Trophoblast cell (in vitro differentiated cells and primary cell): ENCODE measurements around the gene UTP25.

Experiments used
- DNase-seq, 2 donors: peaks; one replicate each; pipeline ENCODE4 v3.0.0-alpha.2; 2016
- H2AFZ ChIP-seq: 2 replicates; pipeline ENCODE4 v1.6.1; 2013; ENCODE audit warnings: low read length, moderate library complexity, mild to moderate bottlenecking; ENCODE audit not compliant: insufficient read depth, poor library complexity
- H2AK5ac ChIP-seq: 2 replicates; pipeline ENCODE4 v1.6.1; 2013; ENCODE audit warnings: mild to moderate bottlenecking, low read length
- H2BK120ac ChIP-seq: 2 replicates; pipeline ENCODE4 v1.6.1; 2013; ENCODE audit warnings: low read length, mild to moderate bottlenecking, moderate library complexity; ENCODE audit not compliant: insufficient read depth, poor library complexity
- H2BK12ac ChIP-seq: 2 replicates; pipeline ENCODE4 v1.6.1; 2013; ENCODE audit warnings: mild to moderate bottlenecking, low read length, moderate library complexity
- H2BK5ac ChIP-seq: 2 replicates; pipeline ENCODE4 v1.6.1; 2013; ENCODE audit warnings: low read length, low read depth, moderate library complexity, mild to moderate bottlenecking; ENCODE audit not compliant: poor library complexity
- H3K14ac ChIP-seq: 2 replicates; pipeline ENCODE4 v1.6.1; 2013; ENCODE audit warnings: mild to moderate bottlenecking, low read length
- H3K18ac ChIP-seq: 2 replicates; pipeline ENCODE4 v1.6.1; 2013; ENCODE audit warnings: mild to moderate bottlenecking, low read length
- H3K23ac ChIP-seq: 2 replicates; pipeline ENCODE4 v1.6.1; 2013; ENCODE audit warnings: low read length
- H3K27ac ChIP-seq: 2 replicates; pipeline ENCODE4 v1.5.1; 2013; ENCODE audit warnings: low read depth, mild to moderate bottlenecking, inconsistent platforms, low read length, moderate library complexity
- H3K27me3 ChIP-seq: 2 replicates; pipeline ENCODE4 v1.6.1; 2013; ENCODE audit warnings: inconsistent platforms, mild to moderate bottlenecking, low read length, moderate library complexity; ENCODE audit not compliant: insufficient read depth
- H3K36me3 ChIP-seq, 2 experiments: 1 replicate in 1 of 2; 2 replicates in 1 of 2; pipeline ENCODE4 v1.6.1; 2013; ENCODE audit warnings: low read length in 2 of 2, mild to moderate bottlenecking in 2 of 2, moderate library complexity in 1 of 2; ENCODE audit not compliant: insufficient read depth in 2 of 2, control insufficient read depth in 1 of 2
- H3K4ac ChIP-seq: 2 replicates; pipeline ENCODE4 v1.6.1; 2013; ENCODE audit warnings: low read depth, mild to moderate bottlenecking, low read length, moderate library complexity
- H3K4me1 ChIP-seq, 2 experiments: 1 replicate in 1 of 2; 2 replicates in 1 of 2; pipeline ENCODE4 v1.6.1; 2013; ENCODE audit warnings: low read length in 2 of 2, mild to moderate bottlenecking in 2 of 2, moderate library complexity in 1 of 2; ENCODE audit not compliant: insufficient read depth in 2 of 2, control insufficient read depth in 1 of 2
- H3K4me2 ChIP-seq: 2 replicates; pipeline ENCODE4 v1.6.1; 2013; ENCODE audit warnings: inconsistent platforms, mild to moderate bottlenecking, low read length, moderate library complexity
- H3K4me3 ChIP-seq: 2 replicates; pipeline ENCODE4 v1.5.1; 2013; ENCODE audit warnings: mild to moderate bottlenecking, low read depth, low read length, inconsistent platforms
- H3K79me1 ChIP-seq: one replicate; pipeline ENCODE4 v1.6.1; 2013; ENCODE audit warnings: low read length
- H3K79me2 ChIP-seq: 2 replicates; pipeline ENCODE4 v1.6.1; 2013; ENCODE audit warnings: low read length, mild to moderate bottlenecking; ENCODE audit not compliant: control insufficient read depth, insufficient read depth, poor library complexity
- H3K9ac ChIP-seq: 2 replicates; pipeline ENCODE4 v1.6.1; 2013; ENCODE audit warnings: mild to moderate bottlenecking, low read length
- H3K9me3 ChIP-seq: 2 replicates; pipeline ENCODE4 v1.6.1; 2013; ENCODE audit warnings: low read depth, mild to moderate bottlenecking, control low read depth, inconsistent platforms, low read length; ENCODE audit not compliant: insufficient read depth
- H4K12ac ChIP-seq: 2 replicates; pipeline ENCODE4 v1.6.1; 2013; ENCODE audit warnings: low read depth, mild to moderate bottlenecking, low read length, moderate library complexity
- H4K8ac ChIP-seq: 2 replicates; pipeline ENCODE4 v1.6.1; 2013; ENCODE audit warnings: low read depth, mild to moderate bottlenecking, low read length, moderate library complexity
- H4K91ac ChIP-seq: one replicate; pipeline ENCODE4 v1.6.1; 2013; ENCODE audit warnings: low read depth, mild to moderate bottlenecking, low read length, moderate library complexity
- WGBS: extraction: QIAGEN DNeasy Blood & Tissue Kit; methylation state at CpG from one replicate; pipeline ENCODE4 v1.1.7; 2013; ENCODE audit warnings: missing lambda C conversion rate; ENCODE audit not compliant: insufficient read length, insufficient coverage; ENCODE audit errors: extremely low coverage; 5-methylcytosine and 5-hydroxymethylcytosine counted together

The UTP25 gene

DNA sequence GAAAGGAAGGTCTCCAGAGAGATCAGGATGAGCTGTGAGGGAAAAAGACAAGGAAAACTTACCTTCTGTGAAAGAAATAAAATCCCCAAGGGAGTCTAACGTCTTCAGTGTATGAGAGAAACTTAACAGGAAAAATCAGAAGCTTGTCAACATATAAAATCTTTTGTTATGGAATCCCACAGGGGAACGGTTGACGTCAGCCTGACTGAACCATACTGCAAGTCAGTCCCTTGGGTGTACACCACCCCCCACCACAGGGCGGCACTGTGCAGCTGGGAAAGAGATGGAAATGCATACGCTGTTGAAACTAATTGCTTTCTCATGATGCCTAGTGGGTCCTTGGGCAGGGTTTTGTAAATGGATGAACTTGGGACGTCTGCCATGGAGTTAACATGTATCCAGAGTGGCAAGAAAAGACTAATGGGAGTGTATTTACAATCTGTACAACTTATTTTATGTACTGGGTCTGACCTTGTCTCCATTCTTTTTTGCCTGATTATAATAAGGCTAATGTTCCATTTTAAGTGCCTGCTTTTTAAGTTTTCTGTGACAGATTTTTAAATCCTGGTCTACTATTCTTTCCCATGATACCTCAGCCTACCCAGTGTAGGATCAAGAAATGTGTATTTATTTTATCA lies 22.7 kb downstream of the UTP25 start:
- H2AK5ac ChIP-seq: no peak overlapping the region
- H3K9me3 ChIP-seq: no peaks in the 10 kb centered on the region
- no peak overlapping the region for H2BK120ac ChIP-seq
- no peak overlapping the region for H3K4me2 ChIP-seq
- H3K9ac ChIP-seq: no peak overlapping the region
- no peak overlapping the region for H3K23ac ChIP-seq
- no CpG with 5 or more reads among the region's 6 CpGs for WGBS
- H2BK12ac ChIP-seq: no peak overlapping the region
- no peak overlapping the region for H3K4me3 ChIP-seq
- DNase-seq: peak; percentile 18 to 53
- no peak overlapping the region for H2AFZ ChIP-seq
- H3K27ac ChIP-seq: no peak overlapping the region
- no peak overlapping the region for H4K91ac ChIP-seq
- H3K4ac ChIP-seq: no peak overlapping the region
- no peaks in the 10 kb centered on the region for H3K79me2 ChIP-seq
- no peaks in the 10 kb centered on the region for H3K79me1 ChIP-seq
- no peaks in the 10 kb centered on the region for H3K27me3 ChIP-seq
- H4K8ac ChIP-seq: no peak overlapping the region
- no peak overlapping the region for H4K12ac ChIP-seq
- peaks cover under 1 to 1% of the 10 kb centered on the region in 2 experiments for H3K4me1 ChIP-seq
- peaks cover 8 to 18% of the 10 kb centered on the region in 2 experiments for H3K36me3 ChIP-seq
- H3K18ac ChIP-seq: no peak overlapping the region
- no peak overlapping the region for H2BK5ac ChIP-seq
- H3K14ac ChIP-seq: no peak overlapping the region

GRCh38 chr1:209853676-209854075 lies 25.9 kb downstream of the UTP25 start:
- no peak overlapping the region for H3K9ac ChIP-seq
- peaks cover 2% of the 10 kb centered on the region in 2 experiments for H3K4me1 ChIP-seq
- no peak overlapping the region for H3K18ac ChIP-seq
- no peak overlapping the region for H3K23ac ChIP-seq
- H4K91ac ChIP-seq: no peak overlapping the region
- H3K4ac ChIP-seq: no peak overlapping the region
- no peak overlapping the region for H2BK120ac ChIP-seq
- peaks cover 2% of the 10 kb centered on the region for H3K9me3 ChIP-seq
- peaks cover 5 to 18% of the 10 kb centered on the region in 2 experiments for H3K36me3 ChIP-seq
- no peak overlapping the region for H4K12ac ChIP-seq
- no peak overlapping the region for H4K8ac ChIP-seq
- DNase-seq: no peak
- no peak overlapping the region for H3K4me3 ChIP-seq
- H3K4me2 ChIP-seq: no peak overlapping the region
- no peak overlapping the region for H2AK5ac ChIP-seq
- no peak overlapping the region for H2AFZ ChIP-seq
- no peak overlapping the region for H3K27ac ChIP-seq
- H3K14ac ChIP-seq: no peak overlapping the region
- H3K79me2 ChIP-seq: no peaks in the 10 kb centered on the region
- H2BK12ac ChIP-seq: no peak overlapping the region
- no peaks in the 10 kb centered on the region for H3K27me3 ChIP-seq
- no peak overlapping the region for H2BK5ac ChIP-seq
- no peaks in the 10 kb centered on the region for H3K79me1 ChIP-seq
- WGBS: no CpG with 5 or more reads among the region's 2 CpGs

GRCh38 chr1:209854196-209854595 lies 26.4 kb downstream of the UTP25 start:
- no peak overlapping the region for H3K4me3 ChIP-seq
- H2BK5ac ChIP-seq: no peak overlapping the region
- H2AFZ ChIP-seq: no peak overlapping the region

GRCh38 chr1:209855006-209855405 lies 27.2 kb downstream of the UTP25 start:
- Histone ChIP-seq H3K27me3 (no peaks in the 10 kb centered on the region), H4K91ac (no peak overlapping the region), H3K4me2 (no peak overlapping the region), H3K79me2 (no peaks in the 10 kb centered on the region), H4K12ac (no peak overlapping the region), H2AFZ (no peak overlapping the region), H3K36me3 (peaks cover 5 to 15% of the 10 kb centered on the region in 2 experiments), H3K79me1 (no peaks in the 10 kb centered on the region), H2BK120ac (no peak overlapping the region), H2AK5ac (no peak overlapping the region), H3K23ac (no peak overlapping the region), H3K4me3 (no peak overlapping the region), H3K4ac (no peak overlapping the region), H3K14ac (no peak overlapping the region), H3K18ac (no peak overlapping the region), H3K27ac (no peak overlapping the region), H3K9me3 (peaks cover 2% of the 10 kb centered on the region), H3K4me1 (peaks cover 2% of the 10 kb centered on the region in 2 experiments), H3K9ac (no peak overlapping the region), H2BK12ac (no peak overlapping the region), H4K8ac (no peak overlapping the region), H2BK5ac (no peak overlapping the region)
- no CpG with 5 or more reads among the region's 8 CpGs for WGBS
- DNase-seq: no peak

More at GRCh38 chr1:209854196-209854595, 26.4 kb downstream of the UTP25 start:
- no peak for DNase-seq
- H3K27ac ChIP-seq: no peak overlapping the region
- peaks cover 2% of the 10 kb centered on the region for H3K9me3 ChIP-seq
- H4K91ac ChIP-seq: no peak overlapping the region
- no CpG with 5 or more reads among the region's 3 CpGs for WGBS
- peaks cover 2% of the 10 kb centered on the region in 2 experiments for H3K4me1 ChIP-seq
- no peaks in the 10 kb centered on the region for H3K79me2 ChIP-seq
- H4K8ac ChIP-seq: no peak overlapping the region
- no peaks in the 10 kb centered on the region for H3K27me3 ChIP-seq
- H2BK12ac ChIP-seq: no peak overlapping the region
- H3K14ac ChIP-seq: no peak overlapping the region
- H3K23ac ChIP-seq: no peak overlapping the region
- no peak overlapping the region for H3K18ac ChIP-seq
- no peak overlapping the region for H3K4ac ChIP-seq
- H3K36me3 ChIP-seq: peaks cover 5 to 18% of the 10 kb centered on the region in 2 experiments
- H3K79me1 ChIP-seq: no peaks in the 10 kb centered on the region
- H3K4me2 ChIP-seq: no peak overlapping the region
- H2AK5ac ChIP-seq: no peak overlapping the region
- no peak overlapping the region for H3K9ac ChIP-seq
- no peak overlapping the region for H2BK120ac ChIP-seq
- H4K12ac ChIP-seq: no peak overlapping the region
